Stimulated activated CD8-positive, alpha-beta memory T cell treated with anti-CD3 and anti-CD28 coated beads, Interleukin-7, amount 100 ng/mL, for 1 hour (primary cell): ENCODE measurements around the gene F13A1.

ENCODE experiments used
- DNase-seq, 2 donors: peaks; one replicate each; pipeline ENCODE4 v3.0.0-alpha.2; 2020; ENCODE audit warnings: low read depth in 2 of 2

F13A1 gene

GRCh38 chr6:6193221-6193745 lies 127.2 kb downstream of the F13A1 start:
- no peak for DNase-seq

- DNase-seq: no peak
These were observed 128.6 kb downstream of the F13A1 start for GRCh38 chr6:6191909-6192308.

GRCh38 chr6:6191476-6191875 lies 129.0 kb downstream of the F13A1 start:
- DNase-seq: no peak

- DNase-seq: no peak
These were observed 139.8 kb downstream of the F13A1 start for GRCh38 chr6:6180684-6181083.

GRCh38 chr6:6179858-6180623 lies 140.4 kb downstream of the F13A1 start:
- DNase-seq: no peak

- DNase-seq: no peak
These were observed 141.7 kb downstream of the F13A1 start for GRCh38 chr6:6178795-6179194.

GRCh38 chr6:6177754-6178153 lies 142.7 kb downstream of the F13A1 start:
- DNase-seq: no peak

GRCh38 chr6:6176586-6177228 lies 143.8 kb downstream of the F13A1 start:
- DNase-seq: no peak

GRCh38 chr6:6176127-6176526 lies 144.3 kb downstream of the F13A1 start:
- DNase-seq: no peak

- DNase-seq: no peak
These were observed 151.3 kb downstream of the F13A1 start for GRCh38 chr6:6169141-6169540.

- no peak for DNase-seq
These were observed 154.4 kb downstream of the F13A1 start for GRCh38 chr6:6166064-6166463.

- no peak for DNase-seq
These were observed 156.1 kb downstream of the F13A1 start for GRCh38 chr6:6164367-6164766.

GRCh38 chr6:6154335-6154734 lies 166.1 kb downstream of the F13A1 start:
- DNase-seq: no peak

GRCh38 chr6:6152060-6152459 lies 168.4 kb downstream of the F13A1 start:
- DNase-seq: no peak

- DNase-seq: no peak
These were observed 172.2 kb downstream of the F13A1 start for GRCh38 chr6:6148192-6148815.

GRCh38 chr6:6131492-6132109 lies 188.9 kb downstream of the F13A1 start:
- DNase-seq: no peak

- DNase-seq: no peak
These were observed 195.0 kb downstream of the F13A1 start for GRCh38 chr6:6125495-6125894.

GRCh38 chr6:6123803-6124202 lies 196.7 kb downstream of the F13A1 start:
- DNase-seq: no peak

- no peak for DNase-seq
These were observed 198.5 kb downstream of the F13A1 start for GRCh38 chr6:6121943-6122342.

- no peak for DNase-seq
These were observed 214.9 kb downstream of the F13A1 start for GRCh38 chr6:6105472-6106036.
